Vagina (tissue), 2 donors: ENCODE measurements around the gene S1PR5.

ENCODE experiments used
- POLR2A ChIP-seq, 2 donors: fragments of 450-650 bp; IDR thresholded peaks; one replicate each; pipeline ENCODE4 v1.6.1; 2017; ENCODE audit warnings: antibody characterized with exemption in 2 of 2, mild to moderate bottlenecking in 2 of 2, moderate library complexity in 2 of 2
- POLR2AphosphoS5 ChIP-seq, 2 donors: sonication (generic); formaldehyde crosslinking; IDR thresholded peaks; one replicate each; pipeline ENCODE4 v1.9.0; 2017; ENCODE audit warnings: antibody characterized with exemption in 2 of 2, mild to moderate bottlenecking in 2 of 2, low read depth in 1 of 2; ENCODE audit not compliant: insufficient read depth in 1 of 2
- TF ChIP-seq, protein P1 (sequence below), 3 experiments: fragments of 450-650 bp in 2 of 3; fragments of 200-600 bp in 1 of 3; sonication (generic) in 1 of 3; IDR thresholded peaks; one replicate each; pipeline ENCODE4 v1.5.1; 2017 to 2019; ENCODE audit warnings: antibody characterized with exemption in 3 of 3, mild to moderate bottlenecking in 2 of 3, moderate library complexity in 2 of 3

DNA sequence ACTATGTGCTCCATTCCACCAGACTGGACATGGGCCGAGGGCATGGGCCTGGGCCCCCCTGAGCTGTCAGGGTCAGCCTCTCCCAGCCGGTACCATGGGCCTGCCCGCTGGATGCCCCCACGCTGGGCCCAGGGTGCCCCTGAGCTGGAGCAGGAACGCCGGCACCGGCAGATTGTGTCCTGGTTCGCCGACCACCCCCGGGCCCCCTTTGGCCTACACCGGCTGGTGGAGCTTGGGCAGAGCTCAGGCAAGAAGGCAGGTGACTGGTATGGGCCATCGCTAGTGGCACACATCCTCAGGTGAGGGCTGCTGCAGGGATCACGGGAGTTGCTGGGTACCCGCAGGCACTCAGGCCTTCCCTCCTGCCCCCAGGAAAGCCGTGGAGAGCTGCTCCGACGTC, 29.6 kb upstream of the S1PR5 start:
- TF ChIP-seq, protein P1, sequence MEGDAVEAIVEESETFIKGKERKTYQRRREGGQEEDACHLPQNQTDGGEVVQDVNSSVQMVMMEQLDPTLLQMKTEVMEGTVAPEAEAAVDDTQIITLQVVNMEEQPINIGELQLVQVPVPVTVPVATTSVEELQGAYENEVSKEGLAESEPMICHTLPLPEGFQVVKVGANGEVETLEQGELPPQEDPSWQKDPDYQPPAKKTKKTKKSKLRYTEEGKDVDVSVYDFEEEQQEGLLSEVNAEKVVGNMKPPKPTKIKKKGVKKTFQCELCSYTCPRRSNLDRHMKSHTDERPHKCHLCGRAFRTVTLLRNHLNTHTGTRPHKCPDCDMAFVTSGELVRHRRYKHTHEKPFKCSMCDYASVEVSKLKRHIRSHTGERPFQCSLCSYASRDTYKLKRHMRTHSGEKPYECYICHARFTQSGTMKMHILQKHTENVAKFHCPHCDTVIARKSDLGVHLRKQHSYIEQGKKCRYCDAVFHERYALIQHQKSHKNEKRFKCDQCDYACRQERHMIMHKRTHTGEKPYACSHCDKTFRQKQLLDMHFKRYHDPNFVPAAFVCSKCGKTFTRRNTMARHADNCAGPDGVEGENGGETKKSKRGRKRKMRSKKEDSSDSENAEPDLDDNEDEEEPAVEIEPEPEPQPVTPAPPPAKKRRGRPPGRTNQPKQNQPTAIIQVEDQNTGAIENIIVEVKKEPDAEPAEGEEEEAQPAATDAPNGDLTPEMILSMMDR (IDR thresholded peaks at IDR 0.05): no peak
- TF ChIP-seq POLR2A (IDR thresholded peaks at IDR 0.05): no peak
- TF ChIP-seq POLR2AphosphoS5 (IDR thresholded peaks at IDR 0.05; ENCODE audit: insufficient read depth in 1 of 2, low read depth in 1 of 2): no peak
